HCT116 (cell line): ENCODE results near the gene DLX5. TPM values are rescaled to one million over a fixed set of nuclear protein-coding genes. Genes with fewer than 3 reads are reported as not detected.

Source experiments
- ATAC-seq: fragments of 200-7000 bp; cut with Tn5 transposase; 2 replicates; pipeline ENCODE4 v1.9.1; 2020; ENCODE audit warnings: mild to moderate bottlenecking, moderate library complexity
- BruUV-seq: library from RNA; stranded (reverse); fragments of 400-500 nt; replicated peaks from 2 replicates; lab custom pipeline; 2021; lab: Mats Ljungman, UMichigan
- CTCF ChIA-PET: fragments of 300-600 bp; sonication (Branson Sonifier 250); formaldehyde crosslinking; loops from one replicate; lab custom pipeline; 2021; ENCODE audit warnings: antibody characterized with exemption; lab: Charles Lee
- POLR2A ChIA-PET: fragments of 300-600, 350-600 bp; sonication (Branson Sonifier 250); formaldehyde crosslinking; loops from one replicate; lab custom pipeline; 2021; ENCODE audit warnings: antibody characterized with exemption; lab: Charles Lee
- RAD21 ChIA-PET, 2 experiments: fragments of 300-600 bp; sonication (Branson Sonifier 250); formaldehyde crosslinking; loops; one replicate each; lab custom pipeline; 2023; ENCODE audit warnings: low total read pairs in 2 of 2; ENCODE audit not compliant: uncharacterized antibody in 2 of 2, unreplicated experiment in 2 of 2, low non-redundant PET in 1 of 2; lab: Charles Lee
- DNase-seq: peaks from one replicate; pipeline ENCODE4 v3.0.0-alpha.2; 2010; ENCODE audit warnings: low read depth, low spot score
- H2AFZ ChIP-seq: fragments of 200-600 bp; shearing (Covaris generic), sonication (generic); 2 replicates; pipeline ENCODE4 v1.6.1; 2017; ENCODE audit warnings: low read depth, mixed run types, mixed read lengths, antibody characterized with exemption, low read length; ENCODE audit not compliant: poor library complexity, severe bottlenecking
- H3K27ac ChIP-seq: 2 replicates; pipeline ENCODE4 v1.5.1; 2012; ENCODE audit warnings: low read depth, low read length
- H3K27me3 ChIP-seq: fragments of 200-600 bp; sonication (generic); 2 replicates; pipeline ENCODE4 v1.6.1; 2016; ENCODE audit warnings: mixed run types, low read length, mixed read lengths; ENCODE audit not compliant: insufficient read depth
- H3K36me3 ChIP-seq, 2 experiments: fragments of 200-500 bp in 1 of 2; fragments of 200-600 bp in 1 of 2; sonication (Bioruptor generic) in 1 of 2; sonication (generic) in 1 of 2; 2 replicates each; pipeline versions ENCODE4 v1.5.1 to v1.6.1; 2014 to 2016; ENCODE audit warnings: low read length in 2 of 2, inconsistent platforms in 1 of 2, mixed read lengths in 1 of 2, mixed run types in 1 of 2; ENCODE audit not compliant: insufficient read depth in 2 of 2, control insufficient read depth in 1 of 2
- H3K4me1 ChIP-seq, 2 experiments: fragments of 200-600 bp in 1 of 2; sonication (generic) in 1 of 2; 2 replicates each; pipeline versions ENCODE4 v1.5.1 to v1.6.1; 2012 to 2017; ENCODE audit warnings: low read length in 2 of 2, inconsistent platforms in 1 of 2, mild to moderate bottlenecking in 1 of 2, mixed read lengths in 1 of 2, mixed run types in 1 of 2, moderate library complexity in 1 of 2; ENCODE audit not compliant: insufficient read depth in 2 of 2, control insufficient read depth in 1 of 2
- H3K4me2 ChIP-seq: fragments of 200-600 bp; sonication (generic); 2 replicates; pipeline ENCODE4 v1.6.1; 2017; ENCODE audit warnings: mixed run types, low read length, mixed read lengths
- H3K4me3 ChIP-seq, 2 experiments: fragments of 200-600 bp in 1 of 2; sonication (generic) in 1 of 2; replicated peaks in 1 of 2; 2 replicates each; pipeline ENCODE4 v1.5.1; 2011 to 2016; ENCODE audit warnings: low read length in 2 of 2, control low read depth in 1 of 2, low read depth in 1 of 2, mild to moderate bottlenecking in 1 of 2, mixed read lengths in 1 of 2, mixed run types in 1 of 2
- H3K79me2 ChIP-seq: fragments of 200-600 bp; sonication (generic); 2 replicates; pipeline ENCODE4 v1.6.1; 2017; ENCODE audit warnings: mild to moderate bottlenecking, mixed run types, low read length, moderate library complexity, mixed read lengths; ENCODE audit not compliant: insufficient read depth
- H3K9ac ChIP-seq: fragments of 200-600 bp; sonication (generic); 2 replicates; pipeline ENCODE4 v1.6.1; 2016; ENCODE audit warnings: low read length, mixed read lengths
- H3K9me2 ChIP-seq: fragments of 200-600 bp; sonication (generic), shearing (Covaris generic); 2 replicates; pipeline ENCODE4 v1.6.1; 2017; ENCODE audit warnings: mixed run types, mild to moderate bottlenecking, moderate library complexity; ENCODE audit not compliant: insufficient read depth
- H3K9me3 ChIP-seq, 2 experiments: fragments of 200-500 bp in 1 of 2; fragments of 200-600 bp in 1 of 2; sonication (Bioruptor generic) in 1 of 2; sonication (generic) in 1 of 2; 2 replicates each; pipeline ENCODE4 v1.6.1; 2014 to 2017; ENCODE audit warnings: low read length in 2 of 2, mixed read lengths in 2 of 2, inconsistent platforms in 1 of 2, low read depth in 1 of 2, mild to moderate bottlenecking in 1 of 2, mixed run types in 1 of 2, moderate library complexity in 1 of 2; ENCODE audit not compliant: control insufficient read depth in 1 of 2, insufficient read depth in 1 of 2
- H4K20me1 ChIP-seq: fragments of 200-600 bp; sonication (generic), shearing (Covaris generic); 2 replicates; pipeline ENCODE4 v1.6.1; 2017; ENCODE audit warnings: mixed run types, mild to moderate bottlenecking, moderate library complexity; ENCODE audit not compliant: insufficient read depth
- CBX3 ChIP-seq: IDR thresholded peaks from 2 replicates; pipeline ENCODE4 v1.6.1; 2012; ENCODE audit warnings: low read depth
- ELF1 ChIP-seq: IDR thresholded peaks from 2 replicates; pipeline ENCODE4 v1.6.1; 2012; ENCODE audit warnings: low read depth, borderline replicate concordance
- EZH2 ChIP-seq: fragments of 200-600 bp; sonication (generic); IDR thresholded peaks from 2 replicates; pipeline ENCODE4 v1.6.1; 2017; ENCODE audit warnings: antibody characterized with exemption, mixed run types
- JUND ChIP-seq: IDR thresholded peaks from 2 replicates; pipeline ENCODE4 v1.6.1; 2012
- POLR2A ChIP-seq: IDR thresholded peaks from 2 replicates; pipeline ENCODE4 v1.7.0; 2011; ENCODE audit warnings: borderline replicate concordance; ENCODE audit not compliant: insufficient read depth, insufficient read length; ENCODE audit errors: extremely low read depth
- RAD21 ChIP-seq: IDR thresholded peaks from 2 replicates; pipeline ENCODE4 v1.6.1; 2012; ENCODE audit warnings: low read depth, mild to moderate bottlenecking
- SIN3A ChIP-seq: IDR thresholded peaks from 2 replicates; pipeline ENCODE4 v1.6.1; 2012; ENCODE audit warnings: low read depth
- SP1 ChIP-seq: IDR thresholded peaks from 2 replicates; pipeline ENCODE4 v1.6.1; 2012; ENCODE audit warnings: low read depth
- SRF ChIP-seq: IDR thresholded peaks from 2 replicates; pipeline ENCODE4 v1.6.1; 2012; ENCODE audit warnings: low read depth
- ZNF274 ChIP-seq: fragments of 200-500 bp; sonication (Bioruptor generic); IDR thresholded peaks from 2 replicates; pipeline ENCODE4 v1.6.1; 2014; ENCODE audit warnings: mild to moderate bottlenecking, low read depth, low read length, inconsistent platforms
- intact Hi-C: fragments of 100-400 bp; cut with micrococcal nuclease; formaldehyde crosslinking; loops from 2 replicates; pipeline ENCODE4 v1.10.0; 2022
- total RNA-seq: library from RNA; stranded (reverse); gene quantifications from one replicate; pipeline ENCODE4 v1.2.1, GENCODE V29; 2021; ENCODE audit not compliant: unreplicated experiment
- TF ChIP-seq, protein P1 (sequence below): IDR thresholded peaks from 2 replicates; pipeline ENCODE4 v1.6.1; 2011; ENCODE audit warnings: mild to moderate bottlenecking, low read length, moderate library complexity; ENCODE audit not compliant: insufficient replicate concordance; ENCODE audit errors: extremely low read depth

DLX5 gene
- total RNA-seq, 1 experiment from 2014 or later = not detected

DNA sequence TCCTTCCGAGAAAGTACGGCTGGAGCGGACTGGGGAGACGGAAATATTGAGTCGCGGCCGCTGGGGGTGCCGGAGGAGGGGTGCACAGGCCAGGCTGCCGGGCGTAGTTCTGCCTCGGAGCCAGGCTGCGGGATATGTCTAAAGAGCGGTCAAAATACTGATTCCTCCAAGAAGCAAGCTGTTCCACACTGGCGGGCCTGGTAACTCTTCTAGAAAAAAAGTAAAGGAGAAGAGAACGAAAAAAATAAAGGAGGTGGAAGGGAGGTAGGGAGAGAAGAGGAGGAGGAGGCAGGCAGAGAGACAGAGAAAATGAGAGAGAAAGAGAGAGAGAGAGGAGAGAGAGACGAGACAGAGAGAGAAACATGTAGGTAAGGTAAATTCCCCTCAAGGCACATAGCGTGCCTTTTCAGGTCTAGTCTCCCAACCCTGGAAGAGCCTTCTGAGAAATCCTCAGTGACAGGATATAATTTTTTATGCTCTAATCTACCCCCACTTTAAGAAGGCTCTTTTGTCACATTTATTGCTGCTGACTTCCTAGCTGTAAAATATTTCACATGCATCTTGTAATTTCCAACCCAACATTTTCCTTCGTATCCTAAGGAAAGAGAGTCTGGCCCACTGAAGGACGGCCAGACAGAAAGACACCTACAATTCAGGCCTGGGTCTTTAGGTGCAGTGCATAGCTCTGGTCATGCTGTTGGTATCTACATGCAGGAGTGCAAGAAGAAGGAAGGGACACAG is 5.7 kb downstream of the DLX5 start:
- Histone ChIP-seq H3K4me3 (no peak overlapping the region), H3K4me1 (no peaks in the 10 kb centered on the region), H4K20me1 (no peaks in the 10 kb centered on the region), H3K27ac (no peak overlapping the region), H3K9me2 (no peaks in the 10 kb centered on the region), H3K9me3 (no peaks in the 10 kb centered on the region), H3K27me3 (peaks cover 38% of the 10 kb centered on the region)
- ATAC-seq (no peak), DNase-seq (no peak)
- TF ChIP-seq RAD21 (no peak), SP1 (no peak), CBX3 (no peak), JUND (no peak), ELF1 (no peak), POLR2A (no peak), ZNF274 (no peak), SRF (no peak), EZH2 (no peak), SIN3A (no peak)
- TF ChIP-seq, protein P1, sequence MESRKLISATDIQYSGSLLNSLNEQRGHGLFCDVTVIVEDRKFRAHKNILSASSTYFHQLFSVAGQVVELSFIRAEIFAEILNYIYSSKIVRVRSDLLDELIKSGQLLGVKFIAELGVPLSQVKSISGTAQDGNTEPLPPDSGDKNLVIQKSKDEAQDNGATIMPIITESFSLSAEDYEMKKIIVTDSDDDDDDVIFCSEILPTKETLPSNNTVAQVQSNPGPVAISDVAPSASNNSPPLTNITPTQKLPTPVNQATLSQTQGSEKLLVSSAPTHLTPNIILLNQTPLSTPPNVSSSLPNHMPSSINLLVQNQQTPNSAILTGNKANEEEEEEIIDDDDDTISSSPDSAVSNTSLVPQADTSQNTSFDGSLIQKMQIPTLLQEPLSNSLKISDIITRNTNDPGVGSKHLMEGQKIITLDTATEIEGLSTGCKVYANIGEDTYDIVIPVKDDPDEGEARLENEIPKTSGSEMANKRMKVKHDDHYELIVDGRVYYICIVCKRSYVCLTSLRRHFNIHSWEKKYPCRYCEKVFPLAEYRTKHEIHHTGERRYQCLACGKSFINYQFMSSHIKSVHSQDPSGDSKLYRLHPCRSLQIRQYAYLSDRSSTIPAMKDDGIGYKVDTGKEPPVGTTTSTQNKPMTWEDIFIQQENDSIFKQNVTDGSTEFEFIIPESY = no peak
- TF ChIP-seq, all 23 proteins: peak for 0
- Histone ChIP-seq H3K4me2 (no peak overlapping the region), H3K36me3 (no peaks in the 10 kb centered on the region), H2AFZ (no peak overlapping the region), H3K79me2 (no peaks in the 10 kb centered on the region), H3K9ac (no peak overlapping the region)
- CTCF ChIA-PET = no interaction called here
- POLR2A ChIA-PET = no interaction called here
- RAD21 ChIA-PET = no interaction called here
- intact Hi-C loops = loop anchor here (1.0 kb wide), 1 partner anchor 14 kb away; no protein-coding TSS in a partner anchor
- no TSS peak for BruUV-seq
